ENCODE measurements around the gene OR6J1.
A peak's percentile ranks its signal among the peaks of the same experiment; 100 is the strongest.
"Not testable (repeated sequence)": the region's sequence is repeated elsewhere in the genome, so short reads cannot be mapped to it uniquely, and the experiment has no call there.

The OR6J1 gene

DNA sequence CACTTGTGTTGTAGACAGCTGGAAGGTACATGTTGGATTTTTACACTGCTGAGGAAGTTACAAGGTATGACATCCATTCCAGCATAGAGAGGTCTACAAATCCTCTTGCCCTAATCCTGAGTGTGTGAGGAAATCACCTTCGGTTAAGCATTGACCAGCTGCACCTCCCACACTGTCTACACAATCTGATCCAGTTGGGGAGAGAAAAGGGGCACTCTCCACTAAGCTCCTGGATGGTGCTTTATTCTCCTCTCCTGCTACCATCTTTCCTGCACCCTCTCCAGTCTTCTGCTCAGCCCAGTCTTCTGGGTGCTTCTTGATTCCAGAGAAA lies at the start of gene OR6J1:
OR6J1 (minus strand) TSS at position 48 of the 331 bp plus-strand sequence. CDS start 9,541 bp downstream, outside the sequence.
- DNase-seq: no peak

DNA sequence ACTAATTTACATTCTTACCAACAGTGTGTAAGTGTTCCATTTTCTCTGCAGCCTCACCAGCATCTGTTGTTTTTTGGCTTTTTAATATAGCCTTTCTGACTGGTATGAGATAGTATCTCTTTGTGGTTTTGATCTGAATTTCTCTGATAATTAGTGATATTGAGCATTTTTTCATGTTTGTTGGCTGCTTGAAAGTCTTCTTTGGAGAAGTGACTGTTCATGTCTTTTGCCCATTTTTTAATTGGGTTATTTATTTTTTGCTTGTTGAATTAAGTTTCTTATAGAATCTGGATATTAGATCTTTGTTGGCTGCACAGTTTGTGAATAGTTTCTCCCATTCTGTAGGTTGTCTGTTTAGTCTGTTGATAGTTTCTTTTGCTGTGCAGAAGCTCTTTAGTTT lies 48.0 kb upstream of the OR6J1 start:
- no peak for DNase-seq

DNA sequence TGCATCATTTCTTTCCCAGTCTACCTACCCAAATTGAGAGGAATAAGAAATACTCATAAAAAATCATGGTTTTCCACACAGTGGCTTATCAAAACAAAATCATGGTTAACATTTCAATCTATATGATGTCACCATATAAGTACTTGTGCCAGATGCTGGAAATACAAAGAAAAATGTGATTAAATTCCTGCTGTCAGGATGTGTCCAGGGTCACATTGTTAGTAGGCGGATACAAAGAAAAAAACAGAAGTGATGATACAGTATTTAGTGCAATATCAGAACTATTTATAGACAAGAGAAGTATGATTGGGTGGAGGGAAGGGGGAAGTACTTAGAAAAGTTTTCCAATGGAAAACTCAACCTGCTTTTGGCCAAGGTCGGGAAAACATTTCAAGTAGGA lies 47.0 kb upstream of the OR6J1 start:
- DNase-seq: no peak

DNA sequence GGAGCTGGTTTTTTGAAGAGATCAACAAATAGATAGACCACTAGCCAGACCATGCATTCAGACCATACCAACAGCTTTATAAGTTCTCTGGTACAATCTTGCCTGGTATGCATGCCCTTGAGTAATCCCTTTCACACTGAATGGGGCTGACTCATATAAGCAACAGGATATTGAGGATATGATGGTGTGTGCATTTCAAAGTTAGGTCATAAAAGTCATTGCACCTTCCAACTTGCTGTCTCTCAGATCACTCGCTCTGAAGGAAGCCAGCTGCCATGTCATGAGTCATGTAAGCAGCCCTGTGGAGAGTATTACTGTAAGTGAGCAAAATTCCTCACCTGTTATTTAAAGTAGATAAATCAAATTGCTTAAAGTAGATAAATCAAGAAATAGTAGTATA lies 45.0 kb upstream of the OR6J1 start:
- DNase-seq: no peak

DNA sequence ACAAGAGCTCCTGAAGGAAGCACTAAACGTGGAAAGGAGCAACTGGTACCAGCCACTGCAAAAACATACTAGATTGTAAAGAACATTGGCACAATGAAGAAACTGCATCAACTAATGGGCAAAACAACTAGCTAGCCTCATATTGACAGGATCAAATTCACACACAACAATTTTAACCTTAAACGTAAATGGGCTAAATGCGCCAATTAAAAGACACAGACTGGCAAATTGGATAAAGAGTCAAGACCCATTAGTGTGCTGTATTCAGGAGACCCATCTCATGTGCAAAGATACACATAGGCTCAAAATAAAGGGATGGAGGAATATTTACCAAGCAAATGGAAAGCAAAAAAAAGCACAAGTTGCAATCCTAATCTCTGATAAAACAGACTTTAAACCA lies 43.8 kb upstream of the OR6J1 start:
- not testable (repeated sequence) for DNase-seq

DNA sequence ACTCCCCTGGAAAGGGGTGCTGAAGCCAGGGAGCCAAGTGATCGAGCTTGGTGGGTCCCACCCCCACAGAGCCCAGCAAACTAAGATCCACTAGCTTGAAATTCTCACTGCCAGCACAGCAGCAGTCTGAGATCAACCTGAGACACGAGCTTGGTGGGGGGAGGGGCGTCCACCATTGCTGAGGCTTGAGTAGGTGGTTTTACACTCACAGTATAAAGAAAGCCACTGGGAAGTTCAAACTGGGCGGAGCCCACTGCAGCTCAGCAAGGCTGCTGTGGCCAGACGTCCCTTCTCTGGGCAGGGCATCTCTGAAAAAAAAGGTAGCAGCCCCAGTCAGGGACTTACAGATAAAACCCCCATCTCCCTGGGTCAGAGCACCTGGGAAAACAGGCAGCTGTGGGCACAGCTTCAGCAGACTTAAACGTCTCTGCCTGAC lies 42.0 kb upstream of the OR6J1 start:
- not testable (repeated sequence) for DNase-seq

DNA sequence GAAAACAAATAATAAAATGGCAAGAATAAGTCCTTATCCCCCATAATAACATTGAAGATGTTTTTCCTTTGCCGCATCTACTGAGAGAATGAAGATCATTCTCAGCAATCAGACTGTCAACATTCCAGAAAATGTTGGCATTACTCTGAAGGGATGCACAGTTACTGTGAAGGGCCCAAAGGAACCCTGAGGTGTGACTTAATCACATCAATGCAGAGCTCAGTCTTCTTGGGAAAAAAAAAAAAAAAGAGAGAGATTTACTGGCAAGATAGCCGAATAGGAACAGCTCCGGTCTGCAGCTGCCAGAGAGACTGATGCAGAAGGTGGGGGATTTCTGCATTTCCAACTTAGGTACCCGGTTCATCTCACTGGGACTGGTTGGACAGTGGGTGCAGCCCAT lies 41.3 kb upstream of the OR6J1 start:
- DNase-seq: no peak

DNA sequence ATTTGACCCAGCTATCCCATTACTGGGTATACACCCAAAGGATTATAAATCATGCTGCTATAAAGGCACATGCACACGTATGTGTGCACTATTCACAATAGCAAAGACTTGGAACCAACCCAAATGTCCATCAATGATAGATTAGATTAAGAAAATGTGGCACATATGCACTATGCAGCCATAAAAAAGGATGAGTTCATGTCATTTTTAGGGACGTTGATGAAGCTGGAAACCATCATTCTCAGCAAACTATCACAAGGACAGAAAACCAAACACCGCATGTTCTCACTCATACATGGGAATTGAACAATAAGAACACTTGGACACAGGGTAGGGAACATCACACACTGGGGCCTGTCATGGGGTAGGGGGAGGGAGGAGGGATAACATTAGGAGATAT lies 39.3 kb upstream of the OR6J1 start:
- not testable (repeated sequence) for DNase-seq

DNA sequence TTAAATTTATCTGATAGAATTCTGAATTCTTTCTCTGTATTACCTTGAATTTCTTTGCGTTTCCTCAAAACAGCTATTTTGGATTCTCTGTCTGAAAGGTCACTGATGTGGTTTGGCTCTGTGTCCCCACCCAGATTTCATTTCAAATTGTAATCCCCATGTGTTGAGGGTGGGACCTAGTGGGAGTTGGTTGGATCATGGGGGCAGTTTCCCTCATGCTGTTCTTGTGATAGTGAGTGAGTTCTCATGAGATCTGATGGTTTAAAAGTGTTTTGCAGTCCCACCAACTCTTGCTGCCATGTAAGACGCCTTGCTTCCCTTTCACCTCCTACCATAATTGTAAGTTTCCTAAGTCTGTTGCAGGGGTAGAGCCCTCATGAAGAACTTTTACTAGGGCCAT lies 34.1 kb upstream of the OR6J1 start:
- DNase-seq: no peak

DNA sequence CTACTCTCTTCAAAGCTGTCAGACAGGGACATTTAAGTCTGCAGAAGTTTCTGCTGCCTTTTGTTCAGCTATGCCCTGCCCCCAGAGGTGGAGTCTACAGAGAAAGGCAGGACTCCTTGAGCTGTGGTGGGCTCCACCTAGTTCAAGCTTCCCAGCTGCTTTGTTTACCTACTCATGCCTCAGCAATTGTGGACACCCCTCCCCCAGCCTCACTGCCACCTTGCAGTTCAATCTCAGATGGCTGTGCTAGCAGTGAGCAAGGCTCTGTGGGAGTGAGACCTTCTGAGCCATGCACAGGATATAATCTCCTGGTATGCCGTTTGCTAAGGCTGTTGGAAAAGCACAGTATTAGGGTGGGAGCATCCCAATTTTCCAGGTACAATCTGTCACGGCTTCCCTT lies 33.4 kb upstream of the OR6J1 start:
- not testable (repeated sequence) for DNase-seq

DNA sequence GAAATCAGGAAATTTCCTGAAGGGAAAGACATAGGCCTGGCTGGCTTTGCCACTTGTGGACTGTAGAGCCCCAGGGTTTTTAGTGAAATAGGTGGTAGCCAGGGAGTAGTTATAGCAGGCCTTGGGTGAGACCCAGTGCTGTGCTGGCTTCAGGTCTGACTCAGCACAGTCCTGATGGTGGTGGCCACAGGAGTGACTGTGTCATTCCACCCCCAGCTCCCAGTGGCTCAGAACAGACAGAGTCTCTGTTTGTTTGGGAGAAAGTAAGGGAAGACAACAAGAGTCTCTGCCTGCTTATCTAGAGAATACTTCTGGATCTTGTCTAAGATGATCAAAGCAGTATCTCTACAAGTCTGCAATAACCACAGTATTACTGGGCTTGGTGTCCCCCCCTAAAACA lies 27.5 kb upstream of the OR6J1 start:
- no peak for DNase-seq

DNA sequence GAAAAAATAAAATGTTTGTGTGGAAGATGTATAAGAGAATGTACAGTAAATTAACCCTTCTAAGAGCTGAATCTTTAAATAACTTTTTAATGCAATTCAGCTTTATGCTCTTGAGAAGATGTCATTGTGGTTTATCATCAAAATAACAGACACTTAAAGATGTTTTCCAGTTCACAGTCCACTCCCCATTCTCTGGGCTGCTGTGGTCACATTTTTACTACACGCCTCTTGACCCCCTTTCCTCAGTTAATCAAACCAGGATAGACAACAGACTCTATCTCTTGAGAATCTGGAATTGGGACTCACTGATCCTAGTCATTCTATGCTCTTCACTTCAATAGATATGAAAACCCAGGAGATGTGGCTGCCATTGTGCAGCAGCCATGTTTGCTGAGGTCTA lies 24.7 kb upstream of the OR6J1 start:
- no peak for DNase-seq

DNA sequence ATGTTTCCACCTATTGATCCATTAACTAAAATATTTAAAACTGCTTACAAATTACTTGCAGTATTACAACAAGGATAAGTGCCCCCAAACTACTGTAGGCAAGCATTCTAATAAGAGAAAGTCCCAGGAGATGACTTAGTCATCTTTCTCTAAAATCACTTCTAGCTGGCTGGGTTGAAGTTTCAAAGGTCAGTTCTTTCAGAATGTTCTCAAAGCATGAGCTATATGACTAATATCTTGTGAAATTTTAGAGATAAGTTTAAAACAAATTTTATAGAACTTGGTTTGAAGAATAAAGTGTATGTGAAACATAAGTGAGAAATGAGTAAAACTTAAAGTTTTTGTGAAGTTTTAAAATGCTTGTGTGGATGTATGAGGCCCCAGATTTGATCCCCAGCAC lies 24.3 kb upstream of the OR6J1 start:
- no peak for DNase-seq

DNA sequence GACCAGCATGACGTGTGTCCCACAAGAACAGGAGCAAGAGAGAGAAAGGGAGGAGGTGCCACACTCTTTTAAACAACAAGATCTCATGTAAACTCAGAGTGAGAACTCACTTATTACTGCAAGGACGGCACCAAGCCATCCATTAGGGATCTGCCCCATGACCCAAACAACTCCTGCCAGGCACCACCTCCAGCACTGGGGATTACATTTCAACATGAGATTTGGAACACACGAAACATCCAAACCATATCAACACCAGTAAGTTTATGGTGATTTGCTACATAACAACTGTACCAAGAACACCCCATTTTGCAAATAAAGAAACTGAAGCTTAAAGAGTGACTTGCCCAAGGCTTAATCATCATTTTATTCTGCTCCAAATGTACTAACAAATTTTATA lies 23.7 kb upstream of the OR6J1 start:
- DNase-seq: no peak

DNA sequence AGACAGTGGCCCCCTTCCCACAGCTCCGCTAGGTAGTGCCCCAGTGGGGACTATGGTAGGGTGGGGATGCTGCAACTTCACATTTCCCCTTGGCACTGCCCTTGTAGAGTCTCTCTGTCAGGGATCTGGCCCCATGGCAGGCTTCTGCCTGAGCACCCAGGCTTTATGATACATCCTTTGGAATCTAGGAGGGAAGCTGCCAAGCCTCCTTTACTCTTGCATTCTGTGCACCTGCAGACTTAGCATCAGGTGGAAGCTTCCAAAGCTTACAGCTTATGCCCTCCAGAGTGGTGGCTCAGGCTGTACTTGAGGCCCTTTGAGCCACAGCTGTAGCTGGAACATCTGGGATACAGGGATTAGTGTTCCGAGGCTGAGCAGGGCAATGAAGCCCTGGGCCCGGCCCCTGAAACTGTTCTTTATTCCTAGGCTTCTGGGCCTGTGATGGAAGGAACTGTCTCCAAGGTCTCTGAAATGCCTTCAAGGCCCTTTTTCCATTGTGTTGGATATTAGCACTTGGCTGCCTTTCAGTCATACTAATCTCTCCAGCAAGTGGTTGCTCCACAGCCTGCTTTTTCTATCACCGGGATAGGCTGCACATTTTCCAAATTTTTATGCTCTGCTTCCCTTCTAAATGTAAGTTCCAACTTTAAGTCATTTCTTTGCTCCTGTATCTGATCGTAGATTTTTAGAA lies 22.2 kb upstream of the OR6J1 start:
- DNase-seq: no peak

DNA sequence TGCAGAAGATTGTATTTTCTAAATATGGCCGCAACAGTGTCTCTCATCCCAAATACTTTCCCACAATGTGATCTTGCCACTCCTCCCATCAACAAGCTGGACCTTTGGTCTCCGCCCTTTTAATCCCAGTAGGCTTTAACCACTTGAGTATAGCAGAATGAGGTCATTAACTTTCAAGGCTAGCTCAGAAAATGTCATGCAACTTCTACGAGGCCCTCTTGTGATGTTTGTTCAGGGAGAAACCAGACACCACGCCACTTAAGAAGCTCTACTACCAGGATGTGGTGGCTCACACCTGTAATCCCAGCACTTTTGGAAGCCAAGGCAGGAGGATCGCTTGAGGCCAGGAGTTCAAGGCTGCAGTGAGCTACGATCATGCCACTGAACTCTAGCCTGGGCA lies 20.1 kb upstream of the OR6J1 start:
- DNase-seq: peak; percentile 69

DNA sequence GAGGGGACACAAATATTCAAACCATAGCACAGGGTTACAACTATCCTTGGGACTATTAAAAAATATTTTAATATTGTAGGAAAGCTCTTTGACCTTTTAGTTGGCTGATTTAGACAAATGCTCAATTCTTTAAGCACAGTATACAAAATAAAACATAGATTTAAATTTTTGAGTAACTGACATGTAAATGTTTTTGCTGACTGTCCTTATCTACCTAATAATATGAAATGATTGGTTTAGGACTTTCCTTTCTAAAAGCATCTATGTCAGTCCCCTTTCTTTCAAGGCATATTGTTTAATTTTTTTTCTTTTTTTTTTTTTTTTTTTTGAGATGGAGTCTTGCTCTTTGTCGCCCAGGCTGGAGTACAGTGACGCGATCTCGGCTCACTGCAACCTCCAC lies 16.5 kb upstream of the OR6J1 start:
- DNase-seq: no peak

DNA sequence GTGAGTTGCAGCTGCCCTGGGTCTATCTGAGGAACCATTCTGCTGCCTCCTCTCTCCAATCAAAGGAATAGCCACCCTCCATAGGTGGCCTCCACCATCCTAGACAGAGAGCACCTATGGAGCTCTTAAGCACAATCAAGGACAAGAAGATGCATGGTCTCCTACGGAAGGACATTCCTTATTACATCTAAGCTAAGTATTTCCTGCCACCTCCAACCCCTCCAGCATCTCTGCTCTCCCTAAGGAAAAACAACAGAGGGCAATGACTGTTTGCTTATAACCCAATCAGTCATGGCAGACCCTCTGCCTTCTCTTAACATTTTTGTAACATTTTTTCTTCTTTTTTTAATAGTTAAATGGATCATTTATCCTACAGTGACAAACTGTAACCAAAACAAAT lies 14.8 kb upstream of the OR6J1 start:
- no peak for DNase-seq

DNA sequence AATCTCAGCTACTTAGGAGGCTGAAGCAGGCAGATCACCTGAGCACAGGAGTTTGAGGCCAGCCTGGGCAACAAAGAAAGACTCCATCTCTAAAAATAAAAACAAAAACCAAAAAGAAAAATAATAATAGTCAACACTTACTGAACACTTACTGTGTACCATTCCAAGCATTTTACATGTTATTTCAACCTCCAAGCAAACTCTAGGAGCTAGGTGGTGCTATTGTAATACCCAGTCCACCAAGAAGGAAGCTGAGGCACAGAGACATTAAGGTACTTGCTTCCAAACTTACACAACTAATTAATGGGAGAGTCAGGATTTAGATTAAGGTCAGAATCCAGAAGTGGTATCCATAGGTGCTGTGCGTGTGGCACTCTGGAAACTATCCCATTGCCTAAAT lies 13.7 kb upstream of the OR6J1 start:
- peak; percentile 3 for DNase-seq

DNA sequence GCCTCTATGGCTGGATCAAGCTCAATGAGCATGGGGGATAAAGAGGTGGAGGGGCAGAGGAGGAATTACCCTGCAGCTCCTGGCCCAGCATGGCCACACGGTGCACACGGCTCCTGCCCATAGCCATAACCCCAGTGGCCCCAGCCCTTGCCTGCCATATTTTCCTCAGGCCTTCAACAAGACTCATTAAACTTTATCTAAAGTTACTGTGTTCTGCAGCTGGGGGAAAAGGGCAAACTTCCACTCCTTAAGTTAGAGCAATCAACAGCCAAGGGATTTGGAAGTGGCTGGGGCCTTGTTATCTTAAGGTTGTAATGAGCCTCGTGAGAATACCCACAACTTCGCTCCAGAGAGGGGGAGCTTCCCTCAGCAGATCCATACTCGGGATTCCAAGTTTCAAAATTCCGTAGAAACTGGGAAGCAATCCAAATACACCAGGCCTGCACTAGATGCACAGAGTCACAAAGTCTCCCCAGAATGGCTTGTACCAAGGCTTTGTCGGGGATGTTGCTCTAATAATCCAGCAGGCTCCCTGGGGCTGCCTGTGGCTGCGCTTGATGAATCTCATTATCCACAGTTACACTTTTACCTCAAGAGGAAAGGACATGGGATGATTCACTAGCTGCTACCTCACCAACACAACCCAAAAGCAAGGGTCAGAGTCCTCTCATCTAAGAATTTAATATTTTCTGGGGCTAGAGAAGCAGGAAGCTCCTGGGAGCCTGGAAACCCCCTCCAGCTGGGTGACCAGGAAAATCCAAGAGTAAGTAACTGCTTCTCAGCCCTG lies 13.0 kb upstream of the OR6J1 start:
- no peak for DNase-seq

DNA sequence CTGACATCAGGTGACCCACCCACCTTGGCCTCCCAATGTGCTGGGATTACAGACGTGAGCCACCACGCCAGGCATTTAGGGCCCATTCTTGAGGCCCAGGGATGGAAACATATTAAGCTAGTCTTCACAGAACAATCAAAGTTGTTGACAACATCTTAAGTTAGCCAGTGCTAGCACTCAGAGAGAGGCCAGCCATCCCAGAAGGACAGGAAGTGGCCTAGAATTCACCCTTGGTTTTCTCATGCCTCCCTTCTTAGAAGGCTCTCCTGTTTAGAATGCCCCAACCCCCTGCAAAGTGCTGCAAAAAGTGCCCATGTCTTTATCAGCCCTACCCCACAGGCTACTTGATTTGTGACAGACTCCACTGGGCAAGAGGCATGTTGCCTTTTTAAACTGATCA lies 12.1 kb upstream of the OR6J1 start:
- no peak for DNase-seq

DNA sequence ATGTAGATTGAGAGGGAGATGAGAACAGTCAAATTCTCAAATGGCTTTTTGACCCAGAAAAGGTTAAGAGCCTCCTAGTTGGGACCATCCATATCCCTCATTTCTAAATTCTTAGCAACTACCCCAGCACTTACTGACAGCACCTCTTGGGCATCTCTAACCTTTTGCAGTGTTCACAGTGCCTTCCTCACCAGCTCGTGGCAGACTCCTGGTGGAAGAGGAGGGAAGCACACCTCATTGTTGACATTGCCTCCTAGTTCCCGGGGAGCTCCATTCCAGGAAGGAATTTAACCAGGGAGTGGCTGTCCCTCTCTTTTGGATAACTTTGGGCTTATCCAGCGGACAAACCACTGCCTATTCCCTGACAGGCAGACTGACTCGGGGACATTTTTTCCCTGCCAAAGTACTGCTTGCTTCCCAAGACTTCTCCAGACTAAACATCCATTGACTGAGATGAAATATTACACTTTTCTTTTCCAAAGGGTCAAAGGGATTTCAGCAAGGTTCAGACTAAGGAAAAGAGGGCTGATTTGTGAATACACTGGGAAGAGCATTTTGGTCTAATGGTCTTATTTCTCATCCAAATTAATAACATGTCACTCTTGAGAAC lies 9.0 kb upstream of the OR6J1 start:
- DNase-seq: peak; percentile 7

DNA sequence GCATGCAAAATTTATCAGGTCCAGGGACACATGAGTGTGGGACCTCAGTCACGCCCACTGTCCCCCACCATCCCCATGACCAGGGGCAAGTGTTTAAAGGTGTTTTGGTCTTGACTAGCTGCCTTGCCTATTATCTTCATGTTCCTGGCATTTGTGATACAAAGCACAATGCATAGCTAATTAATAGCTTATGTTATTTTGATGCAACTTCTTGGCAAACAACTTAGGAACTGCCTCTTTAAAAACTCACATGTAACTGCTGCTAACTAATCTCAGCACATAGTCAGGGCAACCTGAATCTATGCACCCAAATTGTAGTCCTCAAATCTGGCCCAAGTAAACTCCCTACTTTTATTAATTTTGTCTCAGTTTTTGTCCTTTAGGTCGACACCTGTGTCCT lies 7.4 kb upstream of the OR6J1 start:
- no peak for DNase-seq

DNA sequence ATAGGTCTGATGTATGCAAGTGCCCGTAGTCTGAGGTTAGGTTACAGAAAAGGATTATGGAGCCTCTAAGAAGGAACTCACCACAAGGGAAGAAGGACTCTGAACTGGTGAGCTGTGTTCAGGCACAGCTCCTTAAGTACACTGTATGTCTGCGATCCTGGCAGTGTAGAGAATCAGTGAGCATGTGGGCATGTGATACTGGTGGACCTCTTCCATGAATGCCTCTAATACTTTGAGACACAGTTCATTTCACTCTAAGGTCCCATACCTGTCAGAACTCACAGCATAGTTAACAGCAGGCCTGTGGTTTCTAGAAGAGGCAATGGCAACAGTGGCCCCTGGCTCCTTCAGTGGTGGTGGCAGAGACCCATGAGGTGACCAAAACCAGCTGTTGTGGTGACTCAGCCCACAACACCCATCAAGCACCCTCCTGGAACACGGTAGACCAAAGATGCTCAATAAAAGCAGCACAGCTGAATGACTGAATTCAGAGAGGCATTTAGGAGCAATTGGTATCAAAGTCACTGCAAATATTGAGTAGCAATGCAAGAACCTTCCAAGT lies 6.9 kb upstream of the OR6J1 start:
- DNase-seq: no peak
